SKM-1 treated with dmso at 0.1 percent for 144 hours (cell line): ENCODE data around the gene LIN28B.
"Not testable (repeated sequence)": the region's sequence is repeated elsewhere in the genome, so short reads cannot be mapped to it uniquely, and the experiment has no call there.

Source experiments
- DNase-seq: peaks from one replicate; lab custom pipeline; 2025; ENCODE audit not compliant: unreplicated experiment; lab: John Stamatoyannopoulos, UW

Gene LIN28B

DNA sequence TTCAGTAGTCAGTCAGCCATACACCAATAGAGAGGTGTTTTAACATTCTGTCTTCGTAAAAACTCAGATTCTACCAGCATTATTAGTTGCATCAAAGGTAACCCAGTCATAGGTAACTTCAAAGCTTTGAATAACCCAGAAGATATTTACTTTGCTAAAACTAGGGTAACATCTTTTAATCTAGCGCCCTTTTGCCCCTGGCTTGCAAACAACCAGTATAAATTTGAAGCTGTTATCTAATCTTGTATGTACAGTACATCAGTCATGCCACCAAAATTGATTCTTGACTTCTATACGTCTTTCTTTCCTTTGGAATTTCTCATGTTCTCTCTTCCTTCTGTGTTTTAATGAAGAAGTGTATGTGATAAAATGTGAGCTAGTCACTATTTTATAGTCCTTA is 109.3 kb downstream of the LIN28B start:
- DNase-seq: no peak

DNA sequence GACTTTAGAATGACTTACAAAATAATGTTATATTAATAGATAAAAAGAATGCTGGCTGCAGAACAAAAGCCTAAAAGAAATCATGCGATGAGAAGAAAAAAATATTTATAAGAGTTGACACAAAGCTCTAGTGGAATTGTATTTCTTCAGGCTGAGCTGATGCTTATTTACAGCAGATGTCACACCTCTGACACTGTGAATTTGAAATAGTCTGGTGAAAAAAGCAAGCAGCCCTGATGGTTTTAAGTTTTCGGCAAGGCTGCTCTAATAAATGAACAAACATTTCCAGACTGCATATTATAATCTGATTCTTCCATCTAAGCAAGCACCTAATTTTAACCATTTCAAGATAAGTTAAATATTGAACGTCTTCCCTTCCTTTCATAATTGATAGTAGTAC is 109.9 kb downstream of the LIN28B start:
- no peak for DNase-seq

DNA sequence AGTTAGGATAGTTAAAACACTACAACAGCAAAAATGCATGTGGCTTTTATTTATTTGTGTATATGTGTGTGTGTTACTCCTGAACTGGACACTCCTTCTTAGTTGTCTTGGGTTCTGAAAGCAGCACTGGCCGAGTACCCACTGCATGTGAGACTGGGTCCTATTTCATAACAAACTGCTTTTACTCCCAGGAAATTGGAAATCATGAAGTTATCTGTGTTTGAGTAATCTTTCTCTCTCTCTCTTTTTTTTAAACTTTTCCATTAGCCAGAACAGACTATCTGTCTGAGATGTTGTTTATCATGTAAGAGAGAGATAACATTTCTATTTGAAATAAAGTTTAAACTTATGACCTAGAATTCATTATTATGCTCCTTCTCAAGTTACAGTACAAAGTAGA is 110.4 kb downstream of the LIN28B start:
- no peak for DNase-seq

DNA sequence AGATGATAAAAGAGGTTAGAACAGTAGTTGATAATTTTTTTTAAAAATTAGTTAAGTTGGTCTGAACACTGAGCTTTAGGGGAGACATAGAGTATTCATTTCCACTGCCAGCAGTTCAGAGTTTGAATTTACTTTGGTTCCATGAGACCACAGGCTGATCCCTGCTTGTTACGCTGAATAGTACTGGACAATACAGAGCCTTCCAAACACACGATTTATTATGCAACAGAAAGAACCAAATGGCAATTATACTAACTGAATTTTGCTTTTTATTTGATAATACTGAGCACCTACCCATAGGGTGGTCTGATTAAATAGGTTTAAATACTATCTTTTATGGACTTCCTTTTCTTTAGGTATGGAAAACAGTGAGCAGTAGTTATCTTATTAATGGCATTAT is 111.5 kb downstream of the LIN28B start:
- DNase-seq: no peak

DNA sequence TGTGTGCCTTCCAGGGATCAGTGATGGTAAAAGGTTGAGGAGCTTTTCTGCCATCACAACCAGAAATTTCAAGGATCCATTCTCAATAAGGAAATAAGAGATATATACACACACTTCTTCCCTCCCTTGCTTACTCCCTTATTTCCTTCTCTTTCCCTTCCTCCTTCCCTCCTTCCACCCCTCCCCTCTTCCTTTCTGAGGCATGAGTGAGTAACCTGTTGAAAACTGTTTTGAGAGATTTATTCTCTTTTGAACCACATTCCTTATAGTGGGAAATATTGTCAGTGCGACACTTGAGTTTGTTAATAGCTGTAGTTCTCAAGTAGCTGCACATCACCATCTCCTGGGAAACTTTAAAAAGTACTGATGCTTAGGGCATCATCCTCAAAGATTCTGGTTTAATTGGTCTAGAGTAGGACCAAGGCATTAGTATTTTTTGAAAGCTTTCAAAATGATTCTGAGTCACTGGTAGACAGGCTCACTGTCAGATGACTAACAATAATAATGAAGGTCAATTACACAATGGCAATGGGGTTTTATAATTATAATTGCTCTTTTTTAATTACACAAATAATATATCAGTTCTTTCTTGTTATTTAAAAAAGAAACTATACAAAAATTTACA is 113.0 kb downstream of the LIN28B start:
- DNase-seq: no peak

DNA sequence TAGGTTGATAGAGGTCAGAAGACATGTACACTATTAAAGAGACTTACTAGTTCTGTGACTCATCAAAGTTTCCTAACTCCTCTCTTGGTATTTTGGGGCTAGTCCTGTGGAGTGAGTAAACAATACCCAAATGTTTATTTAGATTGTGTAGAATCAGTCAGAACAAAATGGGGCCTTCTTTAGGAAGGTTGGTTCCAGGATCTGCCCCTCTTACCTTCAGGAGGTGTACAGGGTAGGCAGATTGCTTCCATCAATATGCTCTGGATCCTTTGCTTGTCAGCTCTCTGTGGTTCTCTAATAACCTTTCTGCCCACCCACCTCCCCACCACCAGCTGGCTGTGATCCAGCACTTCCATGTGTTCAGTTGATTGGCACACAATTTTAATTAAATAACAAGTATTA is 115.9 kb downstream of the LIN28B start:
- no peak for DNase-seq

DNA sequence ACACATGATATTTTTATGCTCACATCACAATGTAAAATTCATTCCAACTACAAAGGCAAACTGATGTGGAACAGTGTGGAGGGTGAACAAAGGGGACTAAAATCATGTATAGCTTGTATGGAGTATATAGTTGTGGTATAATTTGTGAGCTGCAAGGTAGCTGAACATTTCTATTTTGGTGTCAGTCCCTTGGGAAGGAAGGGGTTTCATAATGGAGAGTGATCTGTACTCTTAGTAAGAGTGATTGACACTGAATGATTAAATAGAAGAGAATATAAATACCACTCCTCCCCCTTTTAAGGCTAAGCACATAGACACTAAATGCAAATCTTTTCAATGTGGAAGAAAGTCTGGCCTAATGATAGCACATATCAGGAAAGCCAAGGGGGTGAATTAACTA is 118.3 kb downstream of the LIN28B start:
- DNase-seq: no peak

DNA sequence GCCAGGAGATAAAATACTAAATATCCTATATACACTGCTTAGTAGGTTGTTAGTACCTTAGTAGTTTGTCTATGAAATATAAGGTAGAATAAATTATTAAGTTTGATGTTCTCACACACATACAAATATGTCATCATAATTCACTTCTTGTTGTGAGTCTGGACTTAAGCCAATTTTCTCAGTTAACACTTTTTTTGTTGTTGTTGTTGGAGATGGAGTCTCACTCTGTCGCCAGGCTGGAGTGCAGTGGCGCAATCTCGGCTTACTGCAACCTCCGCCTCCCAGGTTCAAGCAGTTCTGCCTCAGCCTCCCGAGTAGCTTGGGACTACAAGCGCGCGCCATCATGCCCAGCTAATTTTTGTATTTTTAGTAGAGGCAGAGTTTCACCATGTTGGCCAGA is 119.5 kb downstream of the LIN28B start:
- not testable (repeated sequence) for DNase-seq

DNA sequence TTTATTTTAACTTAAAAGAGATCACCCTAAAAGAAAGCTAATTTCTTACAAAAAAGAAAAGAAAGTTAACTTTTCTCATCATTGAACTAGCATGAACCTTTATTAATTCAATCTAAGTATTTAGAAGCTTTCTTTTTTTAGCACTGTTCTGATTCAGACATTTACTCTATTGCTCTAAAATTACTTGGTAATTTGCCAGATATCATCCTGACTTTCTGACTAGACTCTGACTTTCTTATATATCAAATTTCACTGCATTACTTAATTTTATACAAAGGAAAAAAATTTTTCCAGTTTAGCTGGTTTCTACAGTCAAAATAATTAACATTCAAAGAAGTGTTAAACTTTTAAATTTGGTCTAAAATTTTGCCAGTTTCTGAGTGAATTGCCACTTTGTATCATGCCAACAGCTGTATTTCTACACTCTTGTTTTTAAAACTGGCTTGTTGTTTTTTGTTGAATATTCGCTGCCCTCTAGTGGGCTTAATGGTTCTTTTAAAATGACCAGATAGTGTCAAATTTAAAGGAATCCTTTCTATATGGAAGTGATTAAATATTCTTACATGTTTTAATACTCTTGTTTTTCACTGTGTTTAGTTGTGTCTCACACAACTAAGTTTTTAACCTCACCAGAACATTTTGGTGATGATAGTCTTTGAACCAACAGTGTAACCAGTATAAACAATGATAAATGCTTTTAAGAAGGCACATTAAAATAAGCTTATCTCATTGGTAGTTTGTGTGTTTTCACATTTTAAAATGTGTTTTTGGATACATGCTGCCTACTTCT is 120.9 kb downstream of the LIN28B start:
- peak; percentile 44 for DNase-seq

DNA sequence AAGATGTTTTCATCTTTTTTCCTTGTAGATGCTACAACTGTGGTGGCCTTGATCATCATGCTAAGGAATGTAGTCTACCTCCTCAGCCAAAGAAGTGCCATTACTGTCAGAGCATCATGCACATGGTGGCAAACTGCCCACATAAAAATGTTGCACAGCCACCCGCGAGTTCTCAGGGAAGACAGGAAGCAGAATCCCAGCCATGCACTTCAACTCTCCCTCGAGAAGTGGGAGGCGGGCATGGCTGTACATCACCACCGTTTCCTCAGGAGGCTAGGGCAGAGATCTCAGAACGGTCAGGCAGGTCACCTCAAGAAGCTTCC is 121.4 kb downstream of the LIN28B start:
- DNase-seq: no peak

DNA sequence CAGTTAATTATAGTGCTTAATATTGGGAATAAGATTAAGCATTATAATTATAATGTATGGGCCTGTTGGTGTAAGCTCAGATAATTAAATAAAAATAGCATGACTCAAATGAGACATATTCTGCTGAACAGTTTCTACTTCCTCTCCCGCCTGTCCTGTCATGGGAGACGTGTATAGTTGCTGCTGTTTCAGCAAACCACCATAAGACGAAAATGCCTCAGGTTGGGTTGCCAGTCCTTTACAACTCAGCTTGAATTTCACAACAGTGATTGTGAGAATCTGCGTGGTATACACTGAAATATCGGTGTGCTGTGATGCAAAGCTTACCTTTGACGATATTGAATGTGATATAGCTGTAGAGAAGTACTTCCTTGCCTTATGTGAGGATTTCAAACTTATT is 123.4 kb downstream of the LIN28B start:
- DNase-seq: no peak

DNA sequence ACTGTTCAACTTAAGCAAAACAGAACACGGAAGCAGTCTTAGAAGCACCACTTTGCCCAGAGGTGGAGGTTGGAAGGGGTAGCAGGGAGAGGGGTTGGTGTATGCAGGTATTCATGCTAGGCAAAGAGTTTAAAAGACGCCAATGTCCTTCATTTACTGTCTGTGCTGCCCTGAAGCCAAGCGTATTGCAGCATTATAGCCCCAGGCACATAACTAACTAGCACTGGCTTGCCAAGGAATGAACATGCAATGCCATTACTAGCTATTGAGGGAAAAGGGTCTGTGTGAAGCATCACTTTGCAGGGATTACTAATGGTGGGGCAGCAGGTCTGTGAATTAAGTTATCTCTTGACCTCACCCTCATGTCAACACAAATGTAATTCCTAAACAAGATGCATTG is 124.8 kb downstream of the LIN28B start:
- not testable (repeated sequence) for DNase-seq

DNA sequence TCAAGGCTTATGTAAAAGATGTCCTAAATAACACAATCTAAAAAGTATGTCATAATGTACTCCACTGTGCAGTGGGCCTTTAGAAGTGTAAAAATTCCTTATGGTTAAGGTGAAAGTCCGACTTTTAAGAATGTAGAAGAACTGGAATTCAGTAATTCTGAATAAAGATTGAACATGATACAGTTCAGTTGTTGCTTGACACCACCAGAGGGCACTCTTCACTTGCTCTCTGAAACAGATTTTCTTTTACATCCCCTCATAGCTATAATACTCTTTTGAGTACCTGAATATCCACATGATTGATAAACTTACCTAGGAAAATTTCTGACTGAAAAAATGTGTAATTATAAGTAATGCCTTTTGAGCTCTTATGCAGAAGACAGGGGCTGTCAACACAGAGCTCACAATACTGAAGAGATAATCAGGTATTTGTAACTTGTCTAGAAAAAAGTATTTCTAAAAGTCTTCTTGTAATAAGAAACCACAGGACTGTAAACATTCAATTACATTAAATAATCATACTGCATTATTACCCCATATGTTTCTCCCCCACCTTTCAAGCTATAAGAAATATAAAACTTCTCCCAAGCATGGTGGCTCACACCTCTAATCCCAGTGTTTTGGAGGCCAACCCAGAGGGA is 130.8 kb downstream of the LIN28B start:
- peak; percentile 29 for DNase-seq

DNA sequence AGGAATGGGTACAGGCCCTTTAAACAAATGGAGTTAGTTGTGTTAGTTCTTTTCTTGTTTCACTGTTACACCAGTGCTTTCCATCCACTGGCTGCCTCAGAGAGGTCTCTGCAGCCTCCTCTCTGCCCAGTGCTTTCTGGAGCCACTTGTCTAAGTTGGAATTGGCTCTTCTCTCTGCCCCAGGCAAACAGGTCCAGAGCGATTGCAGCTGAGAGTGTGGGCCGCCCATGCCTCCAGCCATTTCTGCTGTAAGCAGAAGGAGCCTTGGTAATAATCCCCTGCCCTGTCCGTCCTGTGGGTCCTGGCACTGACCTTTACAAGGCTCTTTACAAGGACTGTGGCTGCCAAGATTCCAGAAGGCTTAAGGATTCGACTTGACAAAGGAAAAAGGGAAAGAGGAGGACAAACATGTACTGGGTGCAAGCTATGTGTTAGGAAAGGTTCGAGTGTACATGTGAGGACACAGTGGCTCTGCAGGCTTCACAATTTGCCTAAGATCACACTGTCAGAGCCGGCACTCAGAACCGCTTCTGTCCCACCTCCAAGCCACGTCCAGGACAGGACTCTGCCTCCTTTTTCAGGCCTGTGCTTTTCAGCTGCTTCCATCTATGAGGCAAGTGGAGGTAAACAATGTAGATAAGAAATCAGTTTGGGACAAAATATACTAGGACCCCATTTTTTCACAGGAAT is 134.4 kb downstream of the LIN28B start:
- no peak for DNase-seq

DNA sequence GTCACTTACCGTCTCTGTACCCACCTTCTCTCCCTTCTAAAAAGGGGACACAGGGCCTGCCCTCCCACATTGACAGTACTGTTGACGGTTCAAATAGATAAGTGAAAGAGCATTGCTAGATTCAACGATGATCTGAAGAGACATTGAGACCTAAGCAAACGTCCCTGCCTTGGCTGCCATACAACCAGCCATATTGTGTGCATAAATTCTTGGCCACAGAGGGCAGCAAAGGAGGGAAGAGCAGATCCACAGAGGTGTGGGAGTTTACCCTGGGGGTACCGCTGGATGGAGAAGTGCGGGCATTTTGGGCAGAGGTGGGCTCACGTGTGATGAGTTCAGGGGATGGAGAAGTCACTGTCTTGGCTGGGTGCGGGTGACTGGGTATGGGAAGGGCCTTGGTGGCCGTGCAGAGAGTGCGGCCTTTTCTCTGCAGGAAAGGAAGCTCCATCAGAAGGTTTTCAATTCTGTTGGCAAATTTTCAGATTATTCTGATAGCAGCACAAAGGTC is 137.3 kb downstream of the LIN28B start:
- no peak for DNase-seq

DNA sequence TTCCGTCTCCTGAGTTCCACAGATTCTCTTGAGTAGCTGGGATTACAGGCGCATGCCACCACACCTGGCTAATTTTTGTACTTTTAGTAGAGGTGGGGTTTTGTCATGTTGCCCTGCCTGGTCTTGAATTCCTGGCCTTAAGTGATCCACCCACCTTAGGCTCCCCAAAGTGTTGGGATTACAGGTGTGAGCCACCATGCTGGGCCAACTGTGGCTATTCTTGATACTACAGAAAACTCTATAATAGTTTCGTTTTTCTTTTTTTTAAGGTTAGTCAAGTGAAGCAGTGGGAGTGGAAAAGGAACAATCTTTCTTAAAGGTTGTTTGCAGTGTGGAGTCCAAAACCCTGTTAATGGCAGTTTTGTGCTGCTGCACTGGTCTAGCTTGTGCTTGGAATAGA is 138.2 kb downstream of the LIN28B start:
- DNase-seq: no peak

DNA sequence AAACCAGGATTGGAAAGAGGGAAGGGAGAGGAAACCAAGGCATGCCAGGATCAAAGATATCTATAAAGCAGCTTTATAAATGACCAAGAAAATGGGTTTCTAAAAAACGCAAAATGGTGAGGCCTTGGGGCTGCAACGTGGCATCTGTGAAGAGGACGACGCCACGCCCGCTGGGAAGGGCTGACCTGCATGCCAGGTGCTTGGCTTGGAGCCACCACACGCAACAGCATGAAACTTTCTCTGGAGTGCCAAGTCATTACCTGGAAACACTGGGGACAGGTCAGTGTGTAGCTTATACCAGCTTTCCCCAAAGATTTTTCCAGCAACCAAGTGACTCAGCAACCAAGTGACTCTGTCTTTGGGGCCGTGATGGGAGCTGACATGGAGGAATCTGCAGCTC is 140.4 kb downstream of the LIN28B start:
- no peak for DNase-seq

DNA sequence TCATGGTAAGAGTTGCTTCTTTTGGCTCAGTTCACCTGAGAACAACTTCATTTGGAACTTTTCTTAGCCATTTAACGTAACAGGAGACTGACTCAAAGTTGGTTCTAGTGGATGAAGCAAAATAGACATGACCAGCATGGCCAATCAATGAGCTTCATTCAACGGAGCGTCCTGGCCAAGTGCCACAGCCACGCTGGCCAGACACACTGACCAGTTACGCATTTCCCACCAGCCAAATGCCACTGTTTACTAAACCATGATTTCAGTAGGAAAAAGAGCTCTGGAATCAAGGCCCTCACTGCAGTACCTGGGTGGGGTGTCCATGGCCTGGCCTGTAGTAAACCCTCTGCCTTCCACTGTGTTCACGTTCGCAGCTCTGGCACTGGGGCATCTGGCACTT is 142.5 kb downstream of the LIN28B start:
- no peak for DNase-seq

DNA sequence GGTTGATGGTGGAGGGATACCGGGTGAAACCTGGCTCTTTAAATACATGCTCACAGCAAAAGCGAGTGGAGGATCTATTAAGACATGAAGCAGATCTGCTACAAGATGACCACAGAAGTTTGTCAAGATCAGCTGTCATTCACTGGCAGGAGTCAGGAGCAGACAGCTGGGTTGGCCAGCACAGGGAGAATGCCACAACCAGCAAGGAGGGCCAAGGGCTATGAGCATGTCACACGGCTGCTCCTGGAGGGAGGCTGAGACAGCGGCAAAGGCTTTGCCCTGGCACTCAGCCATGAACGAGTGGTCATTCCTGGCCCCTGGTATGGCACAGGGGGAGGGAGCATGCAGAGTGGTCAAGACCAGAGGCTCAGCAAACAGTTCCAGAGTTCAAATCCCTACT is 145.3 kb downstream of the LIN28B start:
- DNase-seq: no peak

DNA sequence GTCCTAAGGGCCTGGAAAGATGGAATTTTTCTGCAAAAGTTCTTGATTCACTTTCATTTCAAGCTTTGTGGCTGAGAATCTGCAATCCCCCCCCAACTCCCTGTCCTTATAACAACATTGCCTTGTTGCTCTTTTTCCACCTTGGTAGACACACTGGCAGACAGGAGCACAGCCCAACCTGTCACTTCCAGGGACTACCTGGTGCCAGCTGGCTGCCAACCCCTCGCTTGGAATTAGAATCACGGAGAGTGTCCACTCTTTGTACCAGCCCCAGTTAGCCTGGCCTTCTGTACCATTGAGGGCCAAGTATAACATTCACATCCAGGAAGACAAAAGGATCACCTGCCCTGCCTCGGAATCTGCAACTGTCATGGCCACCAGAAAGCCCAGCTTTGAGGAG is 148.2 kb downstream of the LIN28B start:
- DNase-seq: no peak

DNA sequence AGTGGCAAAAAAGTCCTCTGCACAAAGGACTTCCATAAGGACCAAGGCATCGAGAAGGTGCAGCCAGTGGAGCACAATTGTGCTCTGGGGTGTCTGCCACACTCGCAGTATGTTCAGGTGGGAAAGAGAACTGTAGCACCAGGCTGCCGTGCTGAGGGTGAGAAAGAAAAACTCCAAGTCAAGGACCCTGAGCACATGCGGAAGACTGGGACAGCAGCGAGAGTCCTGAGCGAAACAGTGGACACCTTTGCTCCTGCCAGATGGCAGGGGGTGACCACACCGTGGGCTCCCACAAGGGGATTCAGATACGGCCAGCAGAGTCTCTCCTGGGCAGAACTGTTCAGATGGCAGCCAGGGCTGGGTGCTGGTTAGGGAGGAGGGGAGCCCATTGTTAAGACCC is 149.4 kb downstream of the LIN28B start:
- no peak for DNase-seq

DNA sequence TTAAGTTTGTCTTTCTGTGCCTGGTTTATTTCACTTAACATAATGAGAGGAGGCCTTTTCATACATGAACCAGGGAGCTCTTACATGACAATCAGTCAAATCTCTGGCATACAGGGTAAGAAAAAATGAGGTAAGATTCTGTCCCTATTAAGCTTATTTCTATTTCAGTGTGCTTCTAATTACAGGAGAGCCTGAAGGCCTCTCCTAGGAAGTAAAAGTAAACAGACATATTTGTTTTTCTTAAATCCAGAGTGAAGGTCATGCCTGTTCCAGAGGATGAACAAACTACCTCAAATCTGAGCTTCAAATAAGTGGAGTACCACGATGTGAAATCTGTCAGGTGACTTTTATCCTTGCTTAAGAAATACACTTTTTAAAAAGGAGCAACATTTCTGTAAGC is 150.3 kb downstream of the LIN28B start:
- no peak for DNase-seq
